ENCODE measurements around the gene HSD3B7. TPM values are rescaled to one million over a fixed set of nuclear protein-coding genes. Genes with fewer than 3 reads are reported as not detected.
A peak's percentile ranks its signal among the peaks of the same experiment; 100 is the strongest.

The HSD3B7 gene
- total RNA-seq, 2 experiments from 2014 or later: 2.4 to 3.3 TPM

GRCh38 chr16:30983289-30983889 is 1.6 kb upstream of the HSD3B7 start:
- H3K79me2 ChIP-seq (ENCODE audit: insufficient read depth, low read depth, low read length): no peaks in the 10 kb centered on the region
- DNase-seq (ENCODE audit: low spot score): no peak
- peaks cover 77% of the 10 kb centered on the region for H3K36me3 ChIP-seq (ENCODE audit: insufficient read depth, low read length)
- CTCF ChIA-PET (ENCODE audit: unreplicated experiment): interaction anchor here (0.5 kb wide), 1 partner anchor 11 kb away, joined by 4 read pairs; no protein-coding TSS in a partner anchor
- no peak overlapping the region for H3K27ac ChIP-seq (ENCODE audit: low read depth, low read length, poor library complexity, severe bottlenecking)
- no peak overlapping the region for H3K4me3 ChIP-seq (ENCODE audit: low read depth, low read length, poor library complexity, severe bottlenecking)
- BruUV-seq (replicated peaks): no TSS peak
- intact Hi-C loops (cut with micrococcal nuclease; ENCODE audit: unreplicated experiment): loop anchor here (10.0 kb wide), 1 partner anchor 311 kb away; no protein-coding TSS in a partner anchor
- no peak for TF ChIP-seq EZH2phosphoT487 (IDR thresholded peaks at IDR 0.05; ENCODE audit: borderline replicate concordance, low read depth, low read length)
- no peak for TF ChIP-seq CTCF (conservative IDR thresholded peaks at IDR 0.05; ENCODE audit: low read length)
- POLR2A ChIA-PET: interaction anchor here (1.1 kb wide), 1 partner anchor 134 kb away, joined by 6 read pairs; the partner anchor contains the start of gene KAT8
- H3K4me2 ChIP-seq (ENCODE audit: low read length): no peak overlapping the region
- no peaks in the 10 kb centered on the region for H3K4me1 ChIP-seq (ENCODE audit: insufficient read depth, low read length, poor library complexity, severe bottlenecking)
- H3K9me2 ChIP-seq (ENCODE audit: insufficient read depth, low read length): no peaks in the 10 kb centered on the region
- no peaks in the 10 kb centered on the region for H4K20me1 ChIP-seq (ENCODE audit: insufficient read depth, low read length)
- no peaks in the 10 kb centered on the region for H3K9me3 ChIP-seq (ENCODE audit: low read length)
- no peak overlapping the region for H2AFZ ChIP-seq (ENCODE audit: low read length)

GRCh38 chr16:30983898-30984610 is 953 bp upstream of the HSD3B7 start:
- BruUV-seq (replicated peaks): TSS peak; percentile 80
- intact Hi-C loops (cut with micrococcal nuclease; ENCODE audit: unreplicated experiment): loop anchor here (10.0 kb wide), 1 partner anchor 311 kb away; no protein-coding TSS in a partner anchor
- no peak overlapping the region for H3K4me2 ChIP-seq (ENCODE audit: low read length)
- no peaks in the 10 kb centered on the region for H3K9me2 ChIP-seq (ENCODE audit: insufficient read depth, low read length)
- H3K4me1 ChIP-seq (ENCODE audit: insufficient read depth, low read length, poor library complexity, severe bottlenecking): no peaks in the 10 kb centered on the region
- peaks cover 71% of the 10 kb centered on the region for H3K36me3 ChIP-seq (ENCODE audit: insufficient read depth, low read length)
- H2AFZ ChIP-seq (ENCODE audit: low read length): no peak overlapping the region
- ChIA-PET CTCF (ENCODE audit: unreplicated experiment) (interaction anchor here (0.6 kb wide), 2 partner anchors 114 to 276 kb away, joined by 3 to 6 read pairs; partner anchors contain the start of gene ITGAM), POLR2A (interaction anchor here (1.1 kb wide), 1 partner anchor 133 kb away, joined by 6 read pairs; the partner anchor contains the start of gene KAT8)
- no peak overlapping the region for H3K27ac ChIP-seq (ENCODE audit: low read depth, low read length, poor library complexity, severe bottlenecking)
- TF ChIP-seq CTCF (conservative IDR thresholded peaks at IDR 0.05; ENCODE audit: low read length) (no peak), EZH2phosphoT487 (IDR thresholded peaks at IDR 0.05; ENCODE audit: borderline replicate concordance, low read depth, low read length) (no peak)
- no peak for DNase-seq (ENCODE audit: low spot score)
- no peak overlapping the region for H3K4me3 ChIP-seq (ENCODE audit: low read depth, low read length, poor library complexity, severe bottlenecking)
- no peaks in the 10 kb centered on the region for H3K9me3 ChIP-seq (ENCODE audit: low read length)
- no peaks in the 10 kb centered on the region for H4K20me1 ChIP-seq (ENCODE audit: insufficient read depth, low read length)
- H3K79me2 ChIP-seq (ENCODE audit: insufficient read depth, low read depth, low read length): no peaks in the 10 kb centered on the region

All from OCI-LY7 (cell line).